Ovary (tissue), 9 donors: ENCODE results near the gene FHOD3. TPM values are rescaled to one million over a fixed set of nuclear protein-coding genes. Genes with fewer than 3 reads are reported as not detected.

Experiments
- DNase-seq, 5 donors: peaks; one replicate each; pipeline ENCODE4 v3.0.0-alpha.2; 2019 to 2020
- H3K27ac ChIP-seq, 2 donors: fragments of 200-600 bp; one replicate each; pipeline versions ENCODE4 v1.5.1 to v1.8.0; 2019 to 2022
- H3K27me3 ChIP-seq: fragments of 200-600 bp; one replicate; pipeline ENCODE4 v1.8.0; 2022
- H3K36me3 ChIP-seq: fragments of 200-600 bp; sonication (generic); one replicate; pipeline ENCODE4 v1.5.1; 2019
- H3K4me1 ChIP-seq: one replicate; pipeline ENCODE4 v1.8.1; 2013; ENCODE audit warnings: mild to moderate bottlenecking, moderate library complexity; ENCODE audit not compliant: insufficient read depth
- H3K4me3 ChIP-seq: fragments of 200-600 bp; sonication (generic); one replicate; pipeline ENCODE4 v1.5.1; 2017
- H3K9me3 ChIP-seq, 2 donors: fragments of 200-600 bp in 1 of 2; sonication (generic) in 1 of 2; one replicate each; pipeline versions ENCODE4 v1.5.1 to v1.8.1; 2013 to 2019; ENCODE audit warnings: mild to moderate bottlenecking in 1 of 2, moderate library complexity in 1 of 2
- EP300 ChIP-seq: sonication (generic); formaldehyde crosslinking; IDR thresholded peaks from one replicate; pipeline ENCODE4 v1.6.1; 2017; ENCODE audit warnings: antibody characterized with exemption
- POLR2A ChIP-seq: fragments of 450-650 bp; IDR thresholded peaks from one replicate; pipeline ENCODE4 v1.6.1; 2017; ENCODE audit warnings: antibody characterized with exemption, mild to moderate bottlenecking, moderate library complexity
- WGBS, 3 donors: extraction: QIAGEN DNeasy Blood & Tissue Kit in 1 of 3; methylation state at CpG; one replicate each; pipeline versions ENCODE4 v1.1.5 to v1.1.7; 2013 to 2017; 5-methylcytosine and 5-hydroxymethylcytosine counted together
- intact Hi-C, 4 donors: fragments of 100-400 bp; cut with DNase I; formaldehyde crosslinking; loops; one replicate each; pipeline versions ENCODE4 v1.11.0 to v1.15.1; 2022 to 2023
- polyA plus RNA-seq, 2 donors: library from polyadenylated mRNA; stranded (reverse); fragments of 200-250 nt in 1 of 2; fragments of 350-450 nt in 1 of 2; fragmentation: Illumina TruSeq in 1 of 2; extraction: RNeasy Lipid Tissue Mini Kit (QIAGEN cat#74804) in 1 of 2; gene quantifications; one replicate each; pipeline ENCODE4 v1.2.3, GENCODE V29; 2013 to 2014
- total RNA-seq, 7 donors: library from RNA; depleted of rRNA in 2 of 7; stranded (reverse); fragments of >200 nt in 2 of 7; fragmentation: NEBNext Ultra II Directional in 3 of 7; extraction: Animal tissue kit (Norgen Biotek cat#: 25700) in 3 of 7; gene quantifications; one replicate each; pipeline versions ENCODE4 v1.1.0 to v1.2.4, GENCODE V29; 2016 to 2023
- TF ChIP-seq, protein P1 (sequence below), 3 donors: fragments of 450-650 bp in 2 of 3; fragments of 200-600 bp in 1 of 3; IDR thresholded peaks; one replicate each; pipeline versions ENCODE4 v1.5.1 to v1.8.0; 2016 to 2022; ENCODE audit warnings: antibody characterized with exemption in 3 of 3, mild to moderate bottlenecking in 1 of 3
- donor health status: DM: no; HTN: no; CAD: no; lungs with moderate emphysema.
- donor health status: DM: no; HTN: no; CAD: no.
- donor health status: Bipolar disorder and iron deficiency.
- donor health status: DM: yes; HTN: yes; CAD: no.
- donor health status: DM: no; HTN: no; CAD: no.
- donor health status: DM: yes; HTN: yes; CAD: no.

Gene FHOD3
- total and polyA plus RNA-seq, 9 donors = 3.5 to 62.5 (median 11.0) TPM

- intact Hi-C loops = no loop called here
- H3K4me3 ChIP-seq = no peak overlapping the region
- H3K9me3 ChIP-seq = no peaks in the 10 kb centered on the region
- no peak for DNase-seq
- 77 to 91% (median 91%) methylated on average over 3 of the region's 3 CpGs for WGBS, 3 donors
- no peaks in the 10 kb centered on the region for H3K36me3 ChIP-seq
- H3K27me3 ChIP-seq = no peaks in the 10 kb centered on the region
- H3K4me1 ChIP-seq = no peaks in the 10 kb centered on the region
- TF ChIP-seq, protein P1, sequence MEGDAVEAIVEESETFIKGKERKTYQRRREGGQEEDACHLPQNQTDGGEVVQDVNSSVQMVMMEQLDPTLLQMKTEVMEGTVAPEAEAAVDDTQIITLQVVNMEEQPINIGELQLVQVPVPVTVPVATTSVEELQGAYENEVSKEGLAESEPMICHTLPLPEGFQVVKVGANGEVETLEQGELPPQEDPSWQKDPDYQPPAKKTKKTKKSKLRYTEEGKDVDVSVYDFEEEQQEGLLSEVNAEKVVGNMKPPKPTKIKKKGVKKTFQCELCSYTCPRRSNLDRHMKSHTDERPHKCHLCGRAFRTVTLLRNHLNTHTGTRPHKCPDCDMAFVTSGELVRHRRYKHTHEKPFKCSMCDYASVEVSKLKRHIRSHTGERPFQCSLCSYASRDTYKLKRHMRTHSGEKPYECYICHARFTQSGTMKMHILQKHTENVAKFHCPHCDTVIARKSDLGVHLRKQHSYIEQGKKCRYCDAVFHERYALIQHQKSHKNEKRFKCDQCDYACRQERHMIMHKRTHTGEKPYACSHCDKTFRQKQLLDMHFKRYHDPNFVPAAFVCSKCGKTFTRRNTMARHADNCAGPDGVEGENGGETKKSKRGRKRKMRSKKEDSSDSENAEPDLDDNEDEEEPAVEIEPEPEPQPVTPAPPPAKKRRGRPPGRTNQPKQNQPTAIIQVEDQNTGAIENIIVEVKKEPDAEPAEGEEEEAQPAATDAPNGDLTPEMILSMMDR (IDR thresholded peaks at IDR 0.05) = no peak
- no peak for TF ChIP-seq EP300
- no peak overlapping the region for H3K27ac ChIP-seq
Measured at GRCh38 chr18:36392979-36393287, 95.4 kb downstream of the FHOD3 start.

- intact Hi-C loops = no loop called here
Measured at GRCh38 chr18:36394486-36394885, 97.0 kb downstream of the FHOD3 start.

GRCh38 chr18:36396190-36396589 lies 98.7 kb downstream of the FHOD3 start:
- H3K9me3 ChIP-seq = no peaks in the 10 kb centered on the region
- intact Hi-C loops = no loop called here
- no peak overlapping the region for H3K27ac ChIP-seq
- TF ChIP-seq, protein P1 (IDR thresholded peaks at IDR 0.05) = no peak
- no peak for TF ChIP-seq EP300
- TF ChIP-seq POLR2A = no peak
- no peaks in the 10 kb centered on the region for H3K4me1 ChIP-seq
- no peaks in the 10 kb centered on the region for H3K36me3 ChIP-seq
- no peaks in the 10 kb centered on the region for H3K27me3 ChIP-seq
- no peak for DNase-seq
- no peak overlapping the region for H3K4me3 ChIP-seq

More at GRCh38 chr18:36394486-36394885, 97.0 kb downstream of the FHOD3 start:
- Histone ChIP-seq H3K9me3 (no peaks in the 10 kb centered on the region), H3K4me1 (no peaks in the 10 kb centered on the region), H3K36me3 (no peaks in the 10 kb centered on the region), H3K4me3 (no peak overlapping the region), H3K27me3 (no peaks in the 10 kb centered on the region), H3K27ac (no peak overlapping the region)
- DNase-seq = no peak
- WGBS, 3 donors = 92 to 95% (median 93%) methylated on average over 3 of the region's 3 CpGs
- TF ChIP-seq POLR2A (no peak), EP300 (no peak)
- TF ChIP-seq, protein P1 (IDR thresholded peaks at IDR 0.05) = no peak

GRCh38 chr18:36397033-36397432 lies 99.5 kb downstream of the FHOD3 start:
- no peak for DNase-seq
- H3K27ac ChIP-seq = no peak overlapping the region
- H3K9me3 ChIP-seq = no peaks in the 10 kb centered on the region
- no peaks in the 10 kb centered on the region for H3K4me1 ChIP-seq
- H3K4me3 ChIP-seq = no peak overlapping the region
- H3K36me3 ChIP-seq = no peaks in the 10 kb centered on the region
- intact Hi-C loops = no loop called here
- no peaks in the 10 kb centered on the region for H3K27me3 ChIP-seq
- TF ChIP-seq, protein P1 (IDR thresholded peaks at IDR 0.05) = no peak
- no peak for TF ChIP-seq EP300
- no peak for TF ChIP-seq POLR2A

DNA sequence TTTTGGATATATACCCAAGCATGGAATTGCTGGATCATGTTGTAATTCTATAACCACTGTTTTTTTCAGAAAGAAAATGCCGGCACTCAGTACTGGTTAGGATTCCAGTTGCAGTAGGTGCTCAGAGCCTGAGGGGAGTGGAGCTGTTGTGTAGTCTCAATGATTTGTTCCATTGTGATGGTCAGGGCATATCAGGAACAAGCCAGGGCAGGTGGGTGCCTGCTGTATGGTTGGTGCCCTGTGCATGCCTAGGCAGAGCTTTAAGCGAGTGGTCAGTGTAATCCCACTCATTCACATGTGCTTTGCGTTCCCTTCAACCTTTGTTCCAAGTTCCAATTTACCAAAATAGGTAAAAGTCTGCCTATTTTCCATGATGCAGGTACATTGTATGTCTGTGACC lies 100.9 kb downstream of the FHOD3 start:
- Histone ChIP-seq H3K9me3 (no peaks in the 10 kb centered on the region), H3K4me1 (no peaks in the 10 kb centered on the region), H3K36me3 (no peaks in the 10 kb centered on the region), H3K27ac (no peak overlapping the region), H3K27me3 (no peaks in the 10 kb centered on the region), H3K4me3 (no peak overlapping the region)
- no peak for DNase-seq
- intact Hi-C loops = no loop called here
- 91 to 96% (median 95%) methylated on average over 3 of the region's 3 CpGs for WGBS, 3 donors
- no peak for TF ChIP-seq POLR2A
- no peak for TF ChIP-seq EP300
- TF ChIP-seq, protein P1 (IDR thresholded peaks at IDR 0.05) = no peak
